Fibroblast of upper back skin (primary cell): ENCODE data around the gene MVB12B.

Experiments
- DNase-seq: peaks from one replicate; pipeline ENCODE4 v3.0.0-alpha.2; 2013

Gene MVB12B

DNA sequence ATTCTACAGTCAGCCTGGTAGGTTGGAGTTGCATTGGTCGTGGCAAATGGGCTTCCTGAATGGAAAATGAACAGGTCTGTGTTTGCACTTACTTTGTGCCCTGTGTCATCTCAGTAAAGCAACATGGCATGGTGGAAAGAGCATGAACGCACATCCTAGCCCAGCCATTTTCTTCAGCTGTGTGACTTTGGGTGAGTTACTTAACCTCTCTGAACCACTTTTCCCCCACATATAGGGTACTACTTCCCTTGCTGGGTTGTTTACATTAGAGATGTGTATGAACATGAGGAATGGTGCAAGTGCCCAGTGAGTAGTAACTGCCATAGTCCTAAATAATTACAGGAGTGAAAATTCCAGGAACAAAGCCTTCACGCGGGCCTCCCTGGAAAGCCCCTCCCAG lies 83.6 kb downstream of the MVB12B start:
- no peak for DNase-seq

DNA sequence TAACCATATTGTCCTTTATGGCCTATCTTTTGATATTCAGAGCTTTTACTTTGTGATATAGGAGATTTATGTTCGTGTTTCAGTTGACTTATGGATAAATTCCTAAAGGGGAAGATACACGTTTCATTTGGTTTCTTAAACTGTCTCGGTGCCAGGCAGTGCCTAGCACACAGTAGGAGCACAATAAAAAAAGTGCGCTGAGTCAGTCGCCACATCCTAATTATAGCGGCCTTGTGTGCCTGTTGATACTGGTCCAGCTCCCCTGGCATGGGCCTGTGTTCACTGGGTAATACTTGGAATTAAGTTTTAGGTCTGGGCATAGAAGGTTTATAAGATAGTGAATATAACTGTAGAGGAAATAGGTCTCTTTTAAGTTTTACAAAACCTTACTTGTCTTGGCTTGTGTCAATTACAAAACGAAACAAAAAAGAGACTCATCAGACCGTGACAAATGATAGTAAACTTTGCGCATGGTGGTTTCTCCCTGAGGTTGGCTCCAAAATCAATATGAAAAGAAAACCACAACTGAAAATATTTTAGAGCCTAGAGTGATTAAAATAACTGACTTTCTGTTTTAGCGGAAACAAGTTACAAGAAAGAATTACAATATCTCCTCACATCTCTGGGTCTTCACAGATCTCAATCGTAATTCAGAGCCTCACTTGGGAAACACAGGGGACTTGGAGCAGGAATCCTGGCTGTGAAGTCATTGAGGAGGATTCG lies 84.8 kb downstream of the MVB12B start:
- DNase-seq, result peak; percentile 33

DNA sequence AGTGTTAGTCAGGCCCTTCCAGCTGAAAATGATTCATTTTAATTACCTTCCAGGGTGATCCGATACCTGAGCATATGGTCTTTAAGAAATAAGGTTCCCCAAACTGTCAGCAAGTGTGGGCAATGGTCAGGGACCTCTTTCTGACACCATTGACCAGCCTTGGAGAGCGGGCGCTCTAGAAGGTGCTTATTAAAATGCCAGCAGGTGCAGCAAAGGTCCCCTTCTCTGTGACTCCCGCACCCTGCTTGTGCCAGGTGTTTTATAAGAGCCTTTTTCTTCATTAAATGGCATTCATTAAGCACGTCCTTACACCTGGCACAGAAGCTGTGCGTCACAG lies 85.3 kb downstream of the MVB12B start:
- no peak for DNase-seq

DNA sequence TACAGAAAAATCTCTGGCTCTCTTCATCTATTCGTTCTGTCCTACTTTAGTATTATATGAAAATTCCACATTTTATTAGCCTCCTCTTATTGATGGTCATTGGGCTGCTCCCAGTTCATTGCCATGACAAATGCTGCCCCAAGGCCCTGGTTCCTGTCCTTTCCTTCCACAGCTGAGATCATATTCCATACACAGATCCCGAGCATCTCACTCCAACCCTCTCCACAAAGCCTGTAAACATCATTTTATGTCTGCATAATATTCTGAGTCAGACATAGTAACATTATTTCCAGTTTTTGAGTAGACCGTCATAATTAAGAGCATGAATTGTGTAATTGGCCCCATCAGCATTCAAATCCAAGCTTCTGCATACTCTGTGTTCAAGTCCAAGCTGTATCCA lies 86.3 kb downstream of the MVB12B start:
- DNase-seq, result no peak

DNA sequence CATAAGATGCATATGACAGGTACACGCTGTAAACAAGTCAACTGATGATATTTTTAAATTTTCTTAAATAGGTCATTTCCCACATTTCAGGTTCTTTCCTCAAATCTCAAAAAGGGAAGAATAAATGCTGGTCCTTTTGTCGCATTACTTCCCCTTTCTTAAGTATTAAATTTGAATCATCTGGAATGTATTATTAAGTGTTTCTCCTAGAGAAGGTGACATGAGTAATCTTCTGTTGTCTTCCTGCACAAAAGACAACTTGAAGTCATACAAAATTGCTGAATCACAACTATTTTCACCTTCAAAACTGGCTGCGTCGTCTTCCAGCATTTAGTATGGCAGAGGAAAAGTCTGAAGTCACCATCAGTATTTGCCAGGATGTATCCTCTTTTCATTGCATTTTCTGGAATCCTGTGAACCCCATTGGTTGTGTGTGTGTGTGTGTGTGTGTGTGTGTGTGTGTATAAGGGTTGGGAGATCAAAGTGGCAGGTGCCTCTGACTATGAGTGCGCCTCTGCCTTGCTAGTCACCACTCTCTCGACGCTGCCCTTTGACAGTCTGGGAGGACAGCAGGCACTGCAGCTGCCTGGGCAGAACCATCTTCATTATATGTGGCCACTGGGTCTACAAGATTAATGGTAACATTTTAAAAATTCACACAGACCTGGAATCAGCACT lies 86.9 kb downstream of the MVB12B start:
- no peak for DNase-seq

DNA sequence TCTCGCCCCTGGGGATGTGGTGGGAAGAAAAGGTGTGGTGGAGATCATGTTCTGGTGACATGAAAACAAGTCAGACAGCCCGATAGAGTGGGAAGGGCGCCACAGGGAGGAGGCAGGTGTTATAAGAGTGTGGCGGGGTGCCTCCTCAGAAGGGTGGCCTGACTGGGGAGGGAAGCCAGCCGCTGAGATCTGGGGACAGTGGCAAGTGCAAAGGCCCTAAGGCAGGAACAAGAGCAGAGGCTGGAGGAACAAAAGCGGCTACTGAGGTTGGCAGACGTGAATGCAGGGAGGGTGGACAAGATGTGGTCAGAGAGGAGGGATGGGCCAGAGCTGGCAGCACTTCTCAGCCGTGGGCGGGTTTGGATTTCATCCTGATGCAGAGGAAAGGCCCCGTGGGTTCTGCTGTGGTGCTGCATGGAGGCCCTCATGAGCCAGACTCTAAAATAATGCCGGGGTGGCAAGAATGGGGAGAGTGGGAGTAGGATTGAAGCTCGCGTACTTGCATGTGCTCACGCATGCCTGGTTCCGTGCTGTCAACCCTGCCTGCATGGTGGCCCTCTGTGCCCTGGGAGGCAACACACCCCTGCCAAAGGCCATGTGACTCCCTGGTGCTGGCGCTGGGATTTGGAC lies 89.2 kb downstream of the MVB12B start:
- no peak for DNase-seq

DNA sequence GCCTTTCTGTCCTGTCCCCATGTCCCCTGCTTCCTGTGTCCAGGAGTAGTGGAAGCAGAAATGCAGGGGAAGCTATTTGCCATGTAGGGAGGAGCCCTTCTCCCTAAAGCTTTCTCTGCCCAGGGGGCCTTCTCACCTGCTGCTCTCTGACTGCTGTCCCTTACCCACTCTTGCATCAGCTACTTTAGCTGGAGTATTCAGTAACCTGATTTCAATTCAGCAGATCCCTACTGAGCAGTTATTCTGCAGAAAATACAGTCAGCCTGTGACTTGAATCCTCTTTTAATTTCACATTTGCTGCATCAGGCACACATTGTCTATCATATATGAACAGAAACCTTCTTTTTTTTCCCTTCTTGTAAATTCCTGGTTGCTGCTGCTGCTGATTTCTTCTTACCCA lies 90.4 kb downstream of the MVB12B start:
- DNase-seq, result peak; percentile 53

DNA sequence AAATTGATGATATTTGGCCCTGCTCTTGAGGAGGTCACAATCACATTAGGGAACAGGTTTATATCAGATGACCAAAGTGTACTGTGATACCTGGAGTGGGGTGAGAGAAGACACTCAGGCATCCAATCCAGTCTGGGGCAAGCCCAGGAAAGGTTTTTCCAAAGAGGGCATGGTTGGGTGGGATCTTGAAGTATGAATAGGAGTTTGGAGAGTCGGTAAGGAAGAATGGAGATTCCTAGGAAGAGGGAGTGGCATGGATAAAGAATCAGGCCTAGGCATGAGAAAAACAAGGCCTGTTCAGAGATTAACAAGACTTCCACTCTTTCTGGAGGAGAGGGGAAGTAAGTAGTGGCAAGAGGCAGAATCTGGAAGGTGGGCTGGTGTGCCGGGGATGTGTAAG lies 91.1 kb downstream of the MVB12B start:
- no peak for DNase-seq

DNA sequence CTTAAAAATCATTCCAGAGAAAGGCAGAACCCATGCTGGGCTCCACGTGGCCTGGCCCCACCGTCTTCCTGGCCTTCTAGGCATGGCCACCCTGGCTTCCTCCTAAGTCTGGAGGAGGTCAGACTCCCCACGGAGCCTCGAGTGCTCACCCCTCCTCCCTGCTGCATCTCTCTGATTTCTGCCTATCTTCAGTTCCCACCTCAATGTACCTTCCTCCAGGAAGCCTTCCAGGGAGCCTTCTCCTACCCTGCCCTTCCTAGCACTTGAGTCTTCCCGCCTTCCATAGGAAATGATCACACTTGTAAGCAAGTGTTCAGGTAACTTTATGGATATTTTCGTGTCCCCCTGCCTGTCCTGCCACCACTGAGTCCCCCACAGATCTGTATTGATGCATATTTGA lies 92.0 kb downstream of the MVB12B start:
- no peak for DNase-seq

DNA sequence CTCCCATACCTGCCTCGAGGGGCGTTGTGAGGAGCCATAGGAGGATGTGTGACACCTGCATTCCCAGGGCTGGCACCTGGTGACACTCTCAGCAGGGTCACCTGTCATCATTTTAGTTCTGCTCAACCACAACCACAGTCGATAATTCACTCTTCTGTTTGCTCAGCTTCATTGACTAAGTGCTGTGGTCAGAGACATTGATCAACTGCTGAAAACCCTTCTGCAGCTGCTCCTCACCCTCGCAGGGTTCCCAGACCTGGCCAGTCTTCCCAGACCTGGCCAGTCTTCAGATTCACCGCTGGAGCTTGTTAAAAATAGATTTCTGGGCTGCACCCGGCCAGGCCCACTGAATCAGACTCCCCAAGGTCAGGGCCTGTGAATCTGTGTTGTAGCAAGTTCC lies 92.8 kb downstream of the MVB12B start:
- no peak for DNase-seq

DNA sequence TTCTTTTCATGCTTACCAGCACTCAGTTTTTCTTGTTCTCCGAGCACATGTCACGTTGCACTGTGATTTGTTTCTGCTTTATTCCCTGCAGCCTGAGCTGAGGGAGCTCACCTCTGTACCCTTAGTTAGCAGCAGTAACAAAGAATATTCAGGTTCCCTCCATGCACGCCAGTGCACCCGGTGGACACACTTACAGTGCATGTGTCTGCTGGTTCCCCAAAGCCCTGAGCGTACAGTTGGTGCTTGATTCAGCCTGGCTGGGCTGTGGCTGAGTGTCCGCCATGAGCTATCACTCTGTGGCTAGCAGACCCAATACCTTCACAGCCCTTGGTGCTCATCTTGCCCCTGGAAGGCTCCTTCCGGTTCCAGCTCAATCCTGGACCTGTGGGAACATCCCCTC lies 93.5 kb downstream of the MVB12B start:
- no peak for DNase-seq

DNA sequence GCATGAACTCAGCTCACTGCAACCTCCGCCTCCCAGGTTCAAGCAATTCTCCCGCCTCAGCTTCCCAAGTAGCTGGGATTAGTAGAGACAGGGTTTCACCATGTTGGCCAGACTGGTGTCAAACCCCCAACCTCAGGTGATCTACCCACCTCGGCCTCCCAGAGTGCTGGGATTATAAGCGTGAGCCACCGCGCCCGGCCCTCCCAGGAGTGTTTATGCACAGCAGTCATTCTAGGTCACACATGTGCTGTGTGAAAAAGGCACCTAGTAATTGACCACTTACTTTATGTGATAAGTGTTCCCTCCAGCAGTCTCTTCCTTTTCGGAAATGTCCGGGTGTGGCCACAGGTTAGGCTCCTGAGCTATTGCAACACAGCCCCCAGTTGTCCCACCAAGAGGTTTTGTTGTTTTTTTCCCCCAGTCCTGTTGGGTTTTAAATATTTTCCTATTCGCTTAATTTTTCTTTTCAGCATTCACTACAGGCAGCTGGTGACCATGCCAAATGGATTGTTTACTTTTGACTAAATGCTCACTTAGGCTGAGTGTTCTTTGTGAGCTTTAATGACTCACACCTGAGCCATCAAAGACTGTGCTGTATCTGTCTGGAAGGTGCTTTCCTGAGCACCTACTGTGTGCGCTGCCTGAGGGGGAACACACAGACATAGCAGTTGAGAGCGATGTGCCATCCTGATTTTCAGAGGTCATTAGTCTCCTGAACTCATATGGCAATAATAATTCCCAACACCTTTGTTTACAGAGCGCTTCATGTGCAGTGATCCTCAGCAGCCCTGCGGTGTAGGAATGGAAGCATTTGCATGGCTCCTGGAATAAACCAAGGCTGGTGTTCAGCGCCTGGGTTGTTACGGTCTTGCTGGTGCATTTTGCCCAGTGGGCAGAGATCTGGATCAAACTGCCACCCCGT lies 94.3 kb downstream of the MVB12B start:
- DNase-seq, result no peak

DNA sequence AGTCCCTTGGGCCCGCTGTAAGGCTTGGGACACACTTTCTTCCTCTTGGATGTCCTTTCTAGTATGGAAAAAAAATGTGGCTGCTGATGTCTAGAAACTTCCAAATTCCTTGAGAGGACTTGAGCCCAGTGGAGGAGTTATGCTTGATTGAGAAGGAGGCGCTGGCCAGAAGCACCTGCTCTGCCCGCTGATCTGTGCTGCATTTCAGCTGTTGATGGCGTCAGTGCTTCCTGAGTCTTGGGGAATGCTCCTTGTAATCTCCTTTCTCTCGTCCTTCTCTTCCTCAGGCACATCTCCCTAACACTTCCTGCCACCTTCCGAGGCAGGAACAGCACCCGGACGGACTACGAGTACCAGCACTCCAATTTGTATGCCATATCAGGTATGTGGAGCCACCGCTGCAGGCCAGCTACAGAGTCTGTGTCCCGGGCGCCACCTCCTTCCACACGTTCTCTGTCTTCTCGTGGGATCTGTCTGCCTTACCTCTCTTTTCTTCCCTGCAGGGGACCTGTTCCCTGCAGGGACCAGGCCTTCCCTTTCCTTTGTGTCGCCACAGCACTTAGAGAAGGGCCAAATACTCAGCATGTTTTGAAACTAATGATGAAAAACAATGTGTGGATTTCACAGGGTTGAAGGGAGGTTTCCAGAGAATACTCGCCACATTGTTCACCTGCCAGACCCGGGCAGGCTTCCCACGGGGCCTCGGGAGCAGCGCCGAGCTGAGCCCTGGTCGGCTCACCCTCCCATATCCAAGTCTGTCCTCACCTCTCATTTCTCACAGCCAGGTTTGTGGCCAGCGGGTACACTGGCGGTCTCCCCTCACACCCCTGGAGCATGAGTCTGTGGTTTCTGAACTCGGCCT lies 95.2 kb downstream of the MVB12B start:
- DNase-seq, result no peak

DNA sequence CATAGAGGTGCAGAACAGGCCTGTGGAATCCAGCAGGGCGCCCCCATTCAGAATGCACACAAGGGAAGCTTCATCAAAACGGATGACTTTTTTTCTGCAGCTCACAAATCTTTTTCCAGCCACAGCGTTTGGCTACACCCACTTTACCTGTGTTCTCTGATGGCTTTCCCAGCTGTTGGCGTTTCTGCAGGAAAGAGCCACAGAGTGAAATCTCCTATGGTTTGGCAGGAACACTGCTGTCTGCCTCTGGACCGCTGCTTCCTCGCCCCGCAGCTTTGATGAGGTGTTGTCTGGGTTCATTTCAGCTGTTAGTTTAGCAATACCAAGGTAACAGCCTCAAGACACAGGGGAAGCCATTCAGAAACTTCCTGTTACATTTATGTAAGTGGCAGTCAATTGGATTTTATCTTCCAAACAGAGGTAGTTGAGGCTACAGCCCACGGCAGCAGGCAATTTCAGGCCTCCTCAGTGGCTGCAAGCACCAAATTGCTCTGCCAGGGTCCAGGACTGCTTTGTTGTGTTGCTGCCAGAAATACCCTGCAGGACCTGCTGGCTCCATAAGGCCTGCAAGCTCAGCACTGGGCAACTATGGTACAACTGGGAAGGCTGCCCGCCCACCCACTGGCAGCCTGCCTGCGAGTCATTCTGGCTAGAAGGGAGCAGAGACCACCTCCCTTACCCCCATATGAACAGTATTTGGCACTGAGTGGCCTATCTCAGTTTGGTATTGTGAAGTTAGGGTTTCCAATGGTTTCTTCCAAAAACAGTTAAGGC lies 96.7 kb downstream of the MVB12B start:
- DNase-seq, result no peak

DNA sequence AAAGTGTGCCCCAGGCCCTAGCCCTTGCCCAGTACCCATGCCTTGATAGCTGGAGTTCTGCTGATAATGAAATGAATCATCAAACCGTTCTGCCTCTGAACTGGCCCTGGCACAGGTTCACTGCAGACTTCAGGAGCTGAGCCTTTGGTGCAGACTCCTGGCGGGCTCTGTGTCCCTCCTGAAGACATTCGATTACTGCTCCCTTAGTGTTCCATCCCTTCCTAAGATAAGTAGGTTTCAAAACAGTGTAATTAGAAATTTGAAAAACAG lies 97.2 kb downstream of the MVB12B start:
- no peak for DNase-seq

DNA sequence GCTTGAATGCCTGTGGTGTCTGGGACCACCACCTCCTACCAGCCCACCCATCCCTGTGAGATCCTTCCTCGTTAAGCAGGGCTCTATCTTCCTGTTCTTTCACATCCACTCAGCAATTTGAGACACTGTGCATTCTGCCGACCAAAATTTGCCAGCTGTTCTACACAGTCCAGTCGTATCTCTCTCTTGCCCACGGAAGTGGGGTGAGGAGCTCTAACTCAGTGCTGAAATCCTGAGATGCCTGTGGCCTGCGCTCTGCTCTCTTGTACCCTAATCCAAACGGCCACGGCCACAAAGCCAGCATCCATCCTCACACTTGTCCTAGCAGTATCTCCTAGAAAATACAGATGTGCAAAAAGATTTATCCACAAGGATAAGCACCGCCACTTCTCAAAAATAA lies 97.9 kb downstream of the MVB12B start:
- DNase-seq, result no peak

DNA sequence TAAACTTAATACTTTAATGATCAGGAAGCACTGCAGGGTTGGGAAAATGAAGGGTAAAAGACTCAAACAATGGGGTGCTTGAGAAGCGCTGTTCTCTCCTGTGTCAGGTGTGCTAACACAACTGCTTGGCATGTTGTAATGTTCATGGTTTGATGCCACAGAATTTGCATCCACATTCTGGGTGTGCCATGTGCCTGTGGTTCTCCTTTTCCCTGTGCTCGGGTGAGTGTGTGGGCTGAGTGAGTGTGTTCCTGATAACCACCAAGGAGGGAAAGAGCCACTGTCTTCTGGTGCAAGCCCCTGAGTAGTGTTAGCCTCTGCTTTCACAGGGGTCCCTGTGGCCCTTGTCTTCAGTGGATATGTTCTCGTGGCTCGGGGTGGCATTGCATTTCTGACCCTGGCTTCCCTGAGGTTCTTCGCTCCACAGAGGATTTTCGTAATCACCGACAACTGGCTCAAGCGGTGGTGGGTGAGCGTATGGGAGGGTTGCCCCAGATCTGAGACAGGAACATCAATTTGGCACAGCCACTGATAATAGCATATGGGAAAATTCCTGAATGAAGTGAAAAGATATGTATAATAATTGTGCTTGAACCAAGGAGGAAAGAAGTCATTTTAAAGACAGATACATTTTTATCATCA lies 102.0 kb downstream of the MVB12B start:
- no peak for DNase-seq

DNA sequence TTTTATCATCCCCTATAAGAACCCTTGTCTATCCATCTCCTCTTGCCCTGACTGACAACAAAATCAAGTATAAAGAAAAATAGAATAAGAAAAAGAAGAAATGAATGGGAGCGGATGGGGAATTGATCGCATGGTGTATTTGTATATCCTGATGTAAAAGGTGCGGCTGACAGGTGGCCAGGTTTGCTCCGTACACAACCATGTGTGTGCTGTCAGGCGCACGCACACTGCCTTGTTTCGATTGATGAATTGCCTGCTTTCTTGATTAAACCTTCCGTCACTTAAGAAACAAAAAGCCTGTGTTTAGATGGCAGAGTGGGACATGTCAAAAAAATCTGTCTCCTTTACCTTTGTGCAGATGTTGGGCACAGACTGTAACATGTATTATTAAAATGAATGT lies 102.6 kb downstream of the MVB12B start:
- no peak for DNase-seq

DNA sequence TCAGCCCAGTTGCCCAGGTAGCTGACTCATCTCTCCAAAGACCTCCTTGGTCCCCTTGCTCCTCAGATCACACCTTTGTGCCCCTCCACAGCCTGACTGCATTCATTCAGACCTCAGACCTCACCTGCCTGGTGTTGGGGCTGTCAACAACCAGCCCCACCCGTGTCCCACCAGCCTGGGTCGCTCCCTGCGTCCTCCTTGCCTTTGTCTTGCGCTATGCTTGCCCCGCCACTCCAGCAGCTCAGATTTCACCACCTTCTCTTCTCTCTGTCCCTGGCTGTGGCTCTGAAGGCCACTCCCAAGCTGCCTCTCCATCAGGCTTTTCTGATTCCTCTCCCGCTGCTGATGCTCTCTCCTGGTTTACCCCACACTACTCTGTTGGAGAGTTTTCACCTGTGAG lies 103.5 kb downstream of the MVB12B start:
- DNase-seq, result no peak

DNA sequence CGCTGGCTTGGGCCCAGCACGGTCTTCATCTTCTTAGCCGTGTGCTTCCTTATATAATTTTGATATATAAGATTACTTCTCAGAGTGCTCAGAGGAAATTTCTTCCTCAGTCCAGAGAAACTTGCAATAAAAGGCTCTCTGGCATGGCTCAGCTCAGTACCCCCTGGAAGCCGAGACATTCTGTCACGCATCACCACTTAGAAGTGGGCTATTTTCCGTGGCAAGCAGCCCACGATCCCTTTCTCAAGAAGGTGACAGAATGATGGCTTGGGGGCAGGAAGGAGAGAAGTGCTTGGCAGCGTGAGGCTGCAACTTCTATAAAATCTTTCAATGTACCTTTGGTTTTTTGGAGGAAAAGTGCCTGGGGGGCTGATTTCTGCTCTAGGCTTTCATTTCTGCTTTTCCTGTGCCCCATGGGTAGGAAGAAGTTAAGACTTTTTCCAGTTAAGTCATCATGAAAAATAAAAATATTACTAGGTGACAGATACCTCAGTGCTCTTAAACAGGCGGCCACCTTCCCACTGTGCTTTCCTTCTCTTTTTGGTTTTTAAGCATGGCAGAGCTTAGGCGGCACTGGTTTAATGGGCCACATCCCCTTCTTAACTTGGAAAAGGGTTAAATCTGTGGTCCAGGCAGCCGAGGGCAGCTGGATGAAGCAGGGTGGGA lies 104.6 kb downstream of the MVB12B start:
- no peak for DNase-seq

DNA sequence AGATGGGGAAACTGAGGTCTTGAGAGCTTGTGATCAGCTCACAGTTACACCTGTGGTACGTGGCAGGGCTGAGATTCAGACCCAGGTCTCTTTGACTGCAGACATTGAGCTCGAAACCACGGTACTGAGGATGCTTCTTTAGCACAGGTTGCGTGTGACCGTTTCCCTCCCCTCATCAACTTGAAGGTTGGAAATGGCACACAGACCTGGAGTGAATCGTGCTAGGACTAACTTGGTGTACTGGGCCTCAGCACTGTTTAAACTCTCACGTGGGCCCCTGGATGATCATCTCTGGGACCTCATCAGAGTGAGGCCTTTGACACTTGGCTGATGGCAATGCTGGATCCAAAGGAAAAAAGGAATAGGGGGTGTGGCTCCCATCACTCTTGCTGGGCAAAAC lies 106.0 kb downstream of the MVB12B start:
- DNase-seq, result no peak
